Esophagus squamous epithelium (tissue), 4 donors: ENCODE data around the gene MAP7D2.

ENCODE experiments used
- CTCF ChIP-seq, 6 experiments: fragments of 450-650 bp in 4 of 6; fragments of 200-600 bp in 2 of 6; sonication (generic) in 2 of 6; IDR thresholded peaks; one replicate each; pipeline ENCODE4 v1.5.1; 2016 to 2019; ENCODE audit warnings: antibody characterized with exemption in 6 of 6, mild to moderate bottlenecking in 4 of 6, moderate library complexity in 4 of 6
- POLR2A ChIP-seq, 4 donors: fragments of 450-650 bp; IDR thresholded peaks; one replicate each; pipeline ENCODE4 v1.6.1; 2017; ENCODE audit warnings: antibody characterized with exemption in 4 of 4, mild to moderate bottlenecking in 4 of 4, moderate library complexity in 3 of 4

DNA sequence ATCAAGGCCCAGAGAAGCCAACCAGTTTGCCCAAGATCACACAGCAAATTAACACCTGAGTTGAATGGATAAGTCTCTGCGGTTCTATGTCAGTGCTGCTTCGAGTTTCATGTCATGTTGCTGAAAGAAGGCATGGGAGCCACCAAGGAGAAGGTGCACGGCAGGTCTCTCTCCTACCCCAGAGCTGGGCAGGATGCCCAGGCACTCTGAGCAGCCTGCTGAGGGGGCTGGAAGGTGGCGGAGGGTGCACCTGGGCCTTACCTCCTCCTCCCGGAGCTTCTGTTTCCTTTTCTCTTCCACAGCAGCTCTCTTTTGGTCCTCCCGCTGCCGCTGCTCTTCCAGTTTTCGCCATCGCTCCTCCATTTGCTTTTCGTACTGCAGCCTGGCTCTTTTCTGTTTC is 53.6 kb downstream of the MAP7D2 start:
- TF ChIP-seq CTCF (IDR thresholded peaks at IDR 0.05) (no peak), POLR2A (IDR thresholded peaks at IDR 0.05) (no peak)
